BLaER1 treated with 17β-estradiol and CSF1 and Interleukin-3, amounts not matched to agents 10 nM and 100 nM (cell line): Measurements from ENCODE around the gene ABCC9.
"Not testable (repeated sequence)": the region's sequence is repeated elsewhere in the genome, so short reads cannot be mapped to it uniquely, and the experiment has no call there.

Experiments
- H3K27ac ChIP-seq, 11 experiments: shearing (Covaris generic); formaldehyde crosslinking; 2 replicates each; pipeline ENCODE4 v1.8.1; 2022
- H3K27me3 ChIP-seq, 11 experiments: shearing (Covaris generic); formaldehyde crosslinking; 2 replicates each; pipeline ENCODE4 v1.8.1; 2022
- H3K36me3 ChIP-seq, 11 experiments: shearing (Covaris generic); formaldehyde crosslinking; 2 replicates each; pipeline ENCODE4 v1.8.1; 2022
- H3K4me1 ChIP-seq, 10 experiments: shearing (Covaris generic); formaldehyde crosslinking; 2 replicates each; pipeline ENCODE4 v1.8.1; 2022
- H3K4me2 ChIP-seq, 11 experiments: shearing (Covaris generic); formaldehyde crosslinking; 2 replicates each; pipeline ENCODE4 v1.8.1; 2022
- H3K4me3 ChIP-seq, 10 experiments: shearing (Covaris generic); formaldehyde crosslinking; 2 replicates each; pipeline ENCODE4 v1.8.1; 2022
- H3K9ac ChIP-seq, 11 experiments: shearing (Covaris generic); formaldehyde crosslinking; 2 replicates each; pipeline ENCODE4 v1.8.1; 2022
- H3K9me3 ChIP-seq, 11 experiments: shearing (Covaris generic); formaldehyde crosslinking; replicated peaks in 1 of 11; 2 replicates each; pipeline ENCODE4 v1.8.1; 2022
- H4K20me1 ChIP-seq, 11 experiments: shearing (Covaris generic); formaldehyde crosslinking; 2 replicates each; pipeline ENCODE4 v1.8.1; 2022
- Cebpa-rat ChIP-seq, 11 experiments: shearing (Covaris generic); IDR thresholded peaks; 2 replicates each; pipeline ENCODE4 v1.8.1; 2022

Gene ABCC9

DNA sequence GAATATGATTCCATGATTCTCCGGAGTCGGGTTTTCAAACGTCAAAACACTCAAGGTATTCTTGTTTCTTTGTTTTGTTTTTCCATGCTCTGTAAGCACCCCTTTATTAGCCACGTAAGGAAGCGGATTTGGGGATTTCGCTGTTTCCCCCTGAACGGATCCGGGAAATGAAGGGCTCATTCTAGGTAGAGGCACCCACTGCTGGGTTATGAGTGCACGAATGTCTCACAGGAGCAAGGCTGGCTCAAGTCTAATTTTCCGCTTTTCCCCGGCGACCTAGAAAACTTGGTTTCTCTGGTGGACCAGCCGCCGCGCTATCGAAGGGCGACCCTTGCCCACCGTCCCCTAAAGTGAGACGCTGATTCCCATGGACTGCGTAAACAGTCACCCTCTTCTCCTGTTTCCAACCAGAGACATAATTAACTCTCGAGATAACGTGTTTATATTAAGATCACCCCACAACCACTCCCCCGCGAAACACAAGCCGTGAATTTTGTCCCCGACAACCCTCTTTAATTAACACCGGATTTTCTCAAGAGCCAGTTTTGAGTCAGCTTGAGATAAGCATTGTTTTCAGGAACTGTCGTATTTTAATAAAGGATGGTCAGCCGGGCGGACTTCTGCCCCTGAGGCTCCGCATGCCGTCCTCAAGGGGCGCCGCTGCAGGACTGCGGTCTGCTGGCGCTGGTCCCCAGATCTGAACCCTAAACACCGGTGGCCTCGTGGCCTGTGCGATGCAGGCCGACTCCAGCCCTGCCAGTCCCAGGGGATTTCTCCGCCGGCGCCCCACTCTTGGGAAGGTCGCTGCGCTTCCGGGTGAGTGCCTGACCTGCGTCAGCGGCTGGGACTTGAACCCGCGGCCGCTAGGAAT lies 515 bp upstream of the ABCC9 start:
- H4K20me1 ChIP-seq = no peaks in the 10 kb centered on the region
- no peak for TF ChIP-seq Cebpa-rat (IDR thresholded peaks at IDR 0.05)
- H3K4me2 ChIP-seq = no peak overlapping the region
- H3K4me3 ChIP-seq = no peak overlapping the region
- H3K9ac ChIP-seq = no peak overlapping the region
- H3K4me1 ChIP-seq = no peaks in the 10 kb centered on the region
- no peak overlapping the region for H3K27ac ChIP-seq
- H3K36me3 ChIP-seq = no peaks in the 10 kb centered on the region
- H3K9me3 ChIP-seq = peaks cover 14 to 27% (median 21%) of the 10 kb centered on the region in 11 experiments
- no peaks in the 10 kb centered on the region for H3K27me3 ChIP-seq

DNA sequence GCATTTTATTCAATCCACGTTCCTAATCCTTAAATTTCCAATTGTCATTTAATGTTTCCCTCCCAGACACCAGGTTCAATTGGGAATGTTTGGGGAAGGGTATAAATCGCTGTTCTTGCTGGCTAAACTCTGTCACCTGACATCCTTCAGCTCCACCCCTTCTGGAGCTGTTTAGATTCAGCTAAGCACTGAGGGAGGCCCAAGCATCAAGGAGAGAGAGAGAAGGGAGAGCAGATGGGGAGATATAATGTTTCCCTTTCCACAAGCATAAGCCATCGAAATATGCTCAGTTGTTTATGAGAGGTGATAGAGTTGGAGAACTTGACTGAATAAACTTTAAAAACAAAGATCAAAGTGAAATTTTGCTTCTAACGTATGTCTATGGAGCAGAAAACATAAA lies 1.8 kb downstream of the ABCC9 start:
- no peaks in the 10 kb centered on the region for H3K4me1 ChIP-seq
- no peak overlapping the region for H3K4me2 ChIP-seq
- no peak overlapping the region for H3K27ac ChIP-seq
- no peak overlapping the region for H3K4me3 ChIP-seq
- H4K20me1 ChIP-seq = no peaks in the 10 kb centered on the region
- H3K9ac ChIP-seq = no peak overlapping the region
- peaks cover 5 to 16% (median 12%) of the 10 kb centered on the region in 11 experiments; a peak in 16 of 22 replicates for H3K9me3 ChIP-seq
- no peak for TF ChIP-seq Cebpa-rat (IDR thresholded peaks at IDR 0.05)
- H3K36me3 ChIP-seq = no peaks in the 10 kb centered on the region
- no peaks in the 10 kb centered on the region for H3K27me3 ChIP-seq

DNA sequence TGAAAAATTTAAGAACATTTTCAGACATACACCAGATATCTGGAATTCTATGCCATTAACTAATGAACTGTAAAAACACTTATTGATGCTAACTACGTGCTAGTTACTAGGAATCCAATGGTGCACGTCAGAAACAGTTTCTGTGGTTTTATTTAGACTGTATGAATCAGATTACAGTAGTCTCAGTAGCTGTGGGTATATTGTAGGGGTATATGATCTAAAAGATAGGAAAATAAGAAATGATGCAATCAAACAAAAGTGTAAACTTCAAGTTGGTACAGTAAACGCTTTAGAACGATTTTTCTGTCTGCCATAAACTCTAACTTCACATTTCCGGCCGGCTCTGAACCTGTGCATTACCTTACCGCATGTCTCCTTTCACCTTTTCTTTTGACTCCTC lies 2.3 kb downstream of the ABCC9 start:
- Histone ChIP-seq H3K36me3 (no peaks in the 10 kb centered on the region), H3K9me3 (peaks cover 5 to 16% (median 12%) of the 10 kb centered on the region in 11 experiments; a peak in 16 of 22 replicates), H3K27me3 (no peaks in the 10 kb centered on the region), H3K4me2 (no peak overlapping the region), H3K4me3 (no peak overlapping the region), H4K20me1 (no peaks in the 10 kb centered on the region), H3K9ac (no peak overlapping the region), H3K4me1 (no peaks in the 10 kb centered on the region), H3K27ac (no peak overlapping the region)
- TF ChIP-seq Cebpa-rat (IDR thresholded peaks at IDR 0.05) = no peak

DNA sequence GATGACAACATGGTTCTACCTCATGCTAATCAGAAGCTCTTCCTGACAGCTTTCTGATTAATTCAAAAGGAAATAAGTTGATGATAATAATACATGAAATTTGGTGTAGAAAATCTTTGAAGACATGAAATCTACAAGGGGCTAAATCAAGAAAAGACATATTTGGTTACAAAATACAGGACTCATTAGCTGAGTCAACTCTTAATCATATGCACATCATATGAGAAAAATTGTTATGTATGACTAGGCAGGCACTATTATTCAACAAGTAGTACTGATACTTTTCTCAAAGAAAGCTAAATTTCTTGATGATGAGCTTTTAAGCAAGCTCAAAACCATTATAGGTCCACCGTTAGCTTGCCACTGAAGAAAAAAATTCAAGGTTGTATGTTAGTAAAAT lies 7.1 kb downstream of the ABCC9 start:
- Histone ChIP-seq H3K27ac (no peak overlapping the region), H3K4me1 (no peaks in the 10 kb centered on the region), H4K20me1 (no peaks in the 10 kb centered on the region), H3K4me3 (no peak overlapping the region), H3K4me2 (no peak overlapping the region), H3K9me3 (no peaks in the 10 kb centered on the region), H3K9ac (no peak overlapping the region), H3K27me3 (no peaks in the 10 kb centered on the region), H3K36me3 (no peaks in the 10 kb centered on the region)
- TF ChIP-seq Cebpa-rat (IDR thresholded peaks at IDR 0.05) = no peak

DNA sequence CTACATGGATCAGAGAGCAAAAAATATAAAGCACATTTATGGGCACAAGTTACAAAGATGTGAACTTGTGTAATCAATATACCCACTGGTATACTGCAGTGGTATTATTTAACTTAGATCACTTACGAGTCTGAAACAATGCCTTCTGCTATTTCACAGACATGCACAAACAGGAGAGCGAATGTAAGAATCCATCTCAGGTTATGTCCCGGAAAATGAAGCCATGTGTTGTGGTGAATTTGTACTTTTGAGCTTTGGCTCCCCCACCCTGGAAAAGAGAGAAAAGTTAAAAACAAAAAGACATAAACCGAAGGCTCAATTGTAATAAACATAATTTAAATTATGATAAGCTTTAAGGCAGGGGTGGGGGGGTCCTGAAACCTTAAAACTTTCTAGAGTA lies 7.6 kb downstream of the ABCC9 start:
- Histone ChIP-seq H3K27ac (no peak overlapping the region), H4K20me1 (no peaks in the 10 kb centered on the region), H3K27me3 (no peaks in the 10 kb centered on the region), H3K36me3 (no peaks in the 10 kb centered on the region), H3K4me2 (no peak overlapping the region), H3K9ac (no peak overlapping the region), H3K9me3 (no peaks in the 10 kb centered on the region), H3K4me3 (no peak overlapping the region), H3K4me1 (no peaks in the 10 kb centered on the region)
- no peak for TF ChIP-seq Cebpa-rat (IDR thresholded peaks at IDR 0.05)

DNA sequence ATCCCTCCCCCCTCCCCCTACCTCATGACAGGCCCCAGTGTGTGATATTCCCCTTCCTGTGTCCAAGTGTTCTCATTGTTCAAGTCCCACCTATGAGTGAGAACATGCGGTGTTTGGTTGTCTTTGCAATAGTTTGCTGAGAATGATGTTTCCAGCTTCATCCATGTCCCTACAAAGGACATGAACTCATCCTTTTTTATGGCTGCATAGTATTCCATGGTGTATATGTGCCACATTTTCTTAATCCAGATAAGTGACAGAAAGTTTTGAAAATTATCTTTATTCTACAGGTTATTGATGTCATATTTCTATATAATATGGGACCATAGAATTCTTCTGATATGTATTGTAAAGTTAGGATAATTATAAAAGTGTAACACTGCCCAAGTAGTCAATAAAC lies 11.3 kb downstream of the ABCC9 start:
- not testable (repeated sequence) for H3K4me2 ChIP-seq, H4K20me1 ChIP-seq, H3K36me3 ChIP-seq, H3K27me3 ChIP-seq, H3K9ac ChIP-seq, H3K4me3 ChIP-seq, H3K9me3 ChIP-seq, H3K4me1 ChIP-seq, H3K27ac ChIP-seq

DNA sequence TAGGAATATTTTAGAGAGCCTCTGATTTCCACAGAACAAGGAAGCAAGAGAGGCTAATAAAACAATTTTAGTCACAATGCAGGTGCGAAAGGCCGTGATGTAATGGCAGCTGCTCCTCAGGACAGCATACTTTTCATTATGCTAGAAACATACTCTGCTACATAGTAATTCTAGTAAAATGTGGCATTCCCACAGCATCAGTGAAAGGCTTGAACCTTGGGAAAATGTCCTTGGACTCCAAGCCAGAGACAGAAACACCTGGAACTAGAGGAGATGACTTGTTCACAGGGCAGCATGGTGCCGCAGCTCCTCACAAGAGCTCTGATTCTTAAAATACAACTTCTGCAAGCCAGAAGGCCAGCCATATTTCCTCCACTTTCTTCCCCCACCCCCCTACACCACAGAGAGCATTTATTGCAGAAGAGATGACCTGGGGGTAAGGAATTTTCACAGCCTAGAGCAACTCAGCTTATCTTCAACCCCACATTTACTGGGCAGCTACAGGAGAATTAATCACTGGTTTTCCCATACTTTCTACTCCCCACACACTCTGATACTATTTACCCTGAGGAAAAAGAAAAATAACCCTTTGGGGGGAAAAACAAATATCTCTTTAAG lies 15.8 kb downstream of the ABCC9 start:
- Histone ChIP-seq H3K4me1 (no peaks in the 10 kb centered on the region), H3K27me3 (no peaks in the 10 kb centered on the region), H3K36me3 (no peaks in the 10 kb centered on the region), H3K9me3 (no peaks in the 10 kb centered on the region), H3K27ac (no peak overlapping the region), H3K9ac (no peak overlapping the region), H3K4me2 (no peak overlapping the region), H3K4me3 (no peak overlapping the region), H4K20me1 (no peaks in the 10 kb centered on the region)
- TF ChIP-seq Cebpa-rat (IDR thresholded peaks at IDR 0.05) = no peak

DNA sequence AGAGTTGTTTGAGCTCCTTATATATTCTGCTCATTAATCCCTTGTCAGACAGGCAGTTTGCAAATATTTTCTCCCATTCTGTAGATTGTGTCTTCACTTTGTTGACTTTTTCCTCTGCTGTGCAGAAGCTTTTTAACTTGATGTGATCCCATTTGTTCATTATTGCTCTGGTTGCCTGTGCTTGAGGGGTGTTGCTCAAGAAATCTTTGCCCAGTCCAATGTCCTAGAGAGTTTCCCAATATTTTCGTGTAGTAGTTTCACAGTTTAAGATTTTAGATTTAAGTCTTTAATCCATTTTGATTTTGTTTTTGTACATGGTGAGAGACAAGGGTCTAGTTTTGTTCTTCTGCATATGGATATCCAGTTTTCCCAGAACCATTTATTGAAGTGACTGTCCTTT lies 19.8 kb downstream of the ABCC9 start:
- no peak overlapping the region for H3K9ac ChIP-seq
- H3K4me2 ChIP-seq = no peak overlapping the region
- no peaks in the 10 kb centered on the region for H3K27me3 ChIP-seq
- no peaks in the 10 kb centered on the region for H3K4me1 ChIP-seq
- no peaks in the 10 kb centered on the region for H3K9me3 ChIP-seq
- no peaks in the 10 kb centered on the region for H3K36me3 ChIP-seq
- H3K4me3 ChIP-seq = no peak overlapping the region
- no peak for TF ChIP-seq Cebpa-rat (IDR thresholded peaks at IDR 0.05)
- no peak overlapping the region for H3K27ac ChIP-seq
- no peaks in the 10 kb centered on the region for H4K20me1 ChIP-seq

DNA sequence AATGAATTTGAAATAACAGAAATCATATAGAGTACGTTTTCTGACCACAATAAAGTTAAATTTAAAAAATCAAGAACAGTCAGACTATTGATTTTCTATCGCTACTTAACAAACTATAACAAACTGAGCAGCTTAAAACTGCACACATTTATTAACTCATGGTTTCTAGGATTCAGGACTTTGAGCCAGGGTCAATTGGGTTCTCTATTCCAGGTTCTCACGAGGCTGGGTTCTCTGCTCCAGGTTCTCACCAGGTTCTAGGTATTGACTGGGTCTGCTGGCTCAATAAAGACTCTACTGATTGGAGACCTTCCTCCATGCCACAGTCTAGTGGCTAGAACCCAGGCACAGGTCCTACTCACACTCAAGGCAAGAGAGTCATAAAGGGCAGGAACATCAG lies 22.8 kb downstream of the ABCC9 start:
- no peak overlapping the region for H3K27ac ChIP-seq

DNA sequence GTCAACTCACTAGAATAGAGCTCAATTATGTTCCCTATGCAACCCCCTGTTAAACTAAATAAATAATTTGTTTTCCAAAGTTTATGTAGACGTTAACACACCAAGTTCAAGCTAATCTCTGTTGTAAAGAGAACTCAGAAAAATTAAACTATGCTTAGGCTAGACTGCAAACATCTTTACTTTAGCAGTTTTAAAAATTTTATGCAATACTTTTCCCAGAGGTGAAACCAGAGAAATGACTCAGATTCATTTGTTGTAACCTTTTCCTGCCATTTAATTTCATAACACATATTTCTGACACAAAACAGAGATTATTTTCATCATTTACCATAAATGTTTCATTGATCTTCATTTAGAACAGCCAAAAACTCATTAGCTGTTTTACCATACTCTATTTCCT lies 27.4 kb downstream of the ABCC9 start:
- Histone ChIP-seq H3K4me2 (no peak overlapping the region), H4K20me1 (no peaks in the 10 kb centered on the region), H3K4me3 (no peak overlapping the region), H3K9me3 (no peaks in the 10 kb centered on the region), H3K4me1 (0 out of 20 replicates have a peak, but pooled peaks cover 0 to 4% (median 0%) of the 10 kb centered on the region in 10 experiments), H3K9ac (no peak overlapping the region), H3K36me3 (no peaks in the 10 kb centered on the region), H3K27me3 (no peaks in the 10 kb centered on the region), H3K27ac (no peak overlapping the region)
- no peak for TF ChIP-seq Cebpa-rat (IDR thresholded peaks at IDR 0.05)

More for the DNA sequence above, 22.8 kb downstream of the ABCC9 start:
- no peak overlapping the region for H3K4me3 ChIP-seq
- no peak overlapping the region for H3K9ac ChIP-seq
- H3K36me3 ChIP-seq = no peaks in the 10 kb centered on the region
- 0 out of 20 replicates have a peak, but pooled peaks cover 0 to 4% (median 0%) of the 10 kb centered on the region in 10 experiments for H3K4me1 ChIP-seq
- TF ChIP-seq Cebpa-rat (IDR thresholded peaks at IDR 0.05) = no peak
- no peaks in the 10 kb centered on the region for H4K20me1 ChIP-seq
- no peak overlapping the region for H3K4me2 ChIP-seq
- H3K9me3 ChIP-seq = no peaks in the 10 kb centered on the region
- no peaks in the 10 kb centered on the region for H3K27me3 ChIP-seq
